Upper lobe of left lung (tissue), 4 donors: ENCODE measurements around the gene NRXN3.
"Not testable (repeated sequence)": the region's sequence is repeated elsewhere in the genome, so short reads cannot be mapped to it uniquely, and the experiment has no call there.

Experiments
- POLR2AphosphoS5 ChIP-seq, 2 donors: sonication (generic); formaldehyde crosslinking; IDR thresholded peaks; one replicate each; pipeline ENCODE4 v1.5.1; 2017; ENCODE audit warnings: antibody characterized with exemption in 2 of 2
- TF ChIP-seq, protein P1 (sequence below), 6 experiments: fragments of 450-650 bp in 4 of 6; fragments of 200-600 bp in 2 of 6; sonication (generic) in 2 of 6; IDR thresholded peaks; one replicate each; pipeline ENCODE4 v1.5.1; 2016 to 2019; ENCODE audit warnings: antibody characterized with exemption in 6 of 6

- TF ChIP-seq, protein P1, sequence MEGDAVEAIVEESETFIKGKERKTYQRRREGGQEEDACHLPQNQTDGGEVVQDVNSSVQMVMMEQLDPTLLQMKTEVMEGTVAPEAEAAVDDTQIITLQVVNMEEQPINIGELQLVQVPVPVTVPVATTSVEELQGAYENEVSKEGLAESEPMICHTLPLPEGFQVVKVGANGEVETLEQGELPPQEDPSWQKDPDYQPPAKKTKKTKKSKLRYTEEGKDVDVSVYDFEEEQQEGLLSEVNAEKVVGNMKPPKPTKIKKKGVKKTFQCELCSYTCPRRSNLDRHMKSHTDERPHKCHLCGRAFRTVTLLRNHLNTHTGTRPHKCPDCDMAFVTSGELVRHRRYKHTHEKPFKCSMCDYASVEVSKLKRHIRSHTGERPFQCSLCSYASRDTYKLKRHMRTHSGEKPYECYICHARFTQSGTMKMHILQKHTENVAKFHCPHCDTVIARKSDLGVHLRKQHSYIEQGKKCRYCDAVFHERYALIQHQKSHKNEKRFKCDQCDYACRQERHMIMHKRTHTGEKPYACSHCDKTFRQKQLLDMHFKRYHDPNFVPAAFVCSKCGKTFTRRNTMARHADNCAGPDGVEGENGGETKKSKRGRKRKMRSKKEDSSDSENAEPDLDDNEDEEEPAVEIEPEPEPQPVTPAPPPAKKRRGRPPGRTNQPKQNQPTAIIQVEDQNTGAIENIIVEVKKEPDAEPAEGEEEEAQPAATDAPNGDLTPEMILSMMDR (IDR thresholded peaks at IDR 0.05), result not testable (repeated sequence)
- not testable (repeated sequence) for TF ChIP-seq POLR2AphosphoS5 (IDR thresholded peaks at IDR 0.05)
Observed at GRCh38 chr14:78437448-78437847, 267.3 kb downstream of the NRXN3 start.
